ENCODE data around the gene PHAF1.

PHAF1 gene

DNA sequence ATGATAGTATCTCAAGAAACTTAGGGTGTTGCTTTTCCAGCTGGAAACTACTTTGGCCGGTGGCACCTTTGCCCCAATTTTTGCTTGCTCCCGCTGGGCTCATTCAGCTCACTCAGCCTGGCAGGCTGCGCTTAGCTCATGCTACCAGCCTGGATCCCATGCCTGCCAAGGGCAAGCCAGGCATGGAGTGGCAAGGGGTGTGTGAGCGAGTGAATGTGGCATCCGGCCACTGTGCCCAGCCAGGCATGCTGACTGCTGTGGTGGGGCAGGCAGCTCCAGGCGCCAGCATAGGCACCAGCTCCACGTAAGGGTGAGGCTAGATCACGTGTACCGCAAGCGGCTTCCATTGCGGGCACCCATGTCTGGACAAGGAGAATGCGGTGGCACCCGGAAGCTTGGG is 31.6 kb downstream of the PHAF1 start:
- Histone ChIP-seq H3K4me1 (ENCODE audit: insufficient read depth, low read length, severe bottlenecking) (no peaks in the 10 kb centered on the region), H3K27me3 (ENCODE audit: insufficient read depth, low read length) (no peaks in the 10 kb centered on the region), H3K4me2 (ENCODE audit: low read length) (no peak overlapping the region), H3F3A (ENCODE audit: insufficient read depth, low read length) (no peaks in the 10 kb centered on the region), H2AFZ (ENCODE audit: low read length) (no peak overlapping the region), H4K20me1 (ENCODE audit: insufficient read depth, low read length) (no peaks in the 10 kb centered on the region), H3K9ac (ENCODE audit: low read length) (no peak overlapping the region), H3K9me2 (ENCODE audit: low read depth, low read length) (no peaks in the 10 kb centered on the region), H3K27ac (ENCODE audit: low read depth, low read length, poor library complexity, severe bottlenecking) (no peak overlapping the region), H3K36me3 (ENCODE audit: insufficient read depth, low read length) (peaks cover 84% of the 10 kb centered on the region), H3K4me3 (ENCODE audit: low read depth, low read length, poor library complexity, severe bottlenecking) (no peak overlapping the region), H3K79me2 (ENCODE audit: insufficient read depth, low read length) (no peaks in the 10 kb centered on the region), H3K9me3 (ENCODE audit: low read length) (no peaks in the 10 kb centered on the region)
- no peak for TF ChIP-seq EZH2 (IDR thresholded peaks at IDR 0.05; ENCODE audit: borderline replicate concordance, low read length)
- TF ChIP-seq, protein P1, sequence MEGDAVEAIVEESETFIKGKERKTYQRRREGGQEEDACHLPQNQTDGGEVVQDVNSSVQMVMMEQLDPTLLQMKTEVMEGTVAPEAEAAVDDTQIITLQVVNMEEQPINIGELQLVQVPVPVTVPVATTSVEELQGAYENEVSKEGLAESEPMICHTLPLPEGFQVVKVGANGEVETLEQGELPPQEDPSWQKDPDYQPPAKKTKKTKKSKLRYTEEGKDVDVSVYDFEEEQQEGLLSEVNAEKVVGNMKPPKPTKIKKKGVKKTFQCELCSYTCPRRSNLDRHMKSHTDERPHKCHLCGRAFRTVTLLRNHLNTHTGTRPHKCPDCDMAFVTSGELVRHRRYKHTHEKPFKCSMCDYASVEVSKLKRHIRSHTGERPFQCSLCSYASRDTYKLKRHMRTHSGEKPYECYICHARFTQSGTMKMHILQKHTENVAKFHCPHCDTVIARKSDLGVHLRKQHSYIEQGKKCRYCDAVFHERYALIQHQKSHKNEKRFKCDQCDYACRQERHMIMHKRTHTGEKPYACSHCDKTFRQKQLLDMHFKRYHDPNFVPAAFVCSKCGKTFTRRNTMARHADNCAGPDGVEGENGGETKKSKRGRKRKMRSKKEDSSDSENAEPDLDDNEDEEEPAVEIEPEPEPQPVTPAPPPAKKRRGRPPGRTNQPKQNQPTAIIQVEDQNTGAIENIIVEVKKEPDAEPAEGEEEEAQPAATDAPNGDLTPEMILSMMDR (IDR thresholded peaks at IDR 0.05; ENCODE audit: low read length): no peak

DNA sequence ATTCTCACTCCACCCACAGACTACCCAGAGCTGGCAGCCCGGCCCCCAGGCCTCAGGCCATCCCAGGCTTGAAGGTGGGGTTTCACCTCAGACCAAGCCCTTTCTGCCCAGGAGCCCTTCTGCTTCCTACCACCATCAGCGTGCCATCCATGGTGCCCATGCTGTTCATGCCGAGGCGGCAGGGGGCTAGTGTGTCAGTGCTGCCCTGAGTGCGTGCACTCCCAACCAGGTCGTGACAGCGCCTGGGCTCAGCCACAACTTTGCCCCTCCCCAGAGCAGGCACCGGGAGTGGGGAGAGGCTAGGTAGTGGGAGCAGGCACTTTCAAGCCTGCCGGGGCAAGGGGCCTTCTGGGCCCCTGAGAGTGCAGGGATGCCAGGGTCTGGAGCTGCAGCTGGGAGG is 32.6 kb downstream of the PHAF1 start:
- no peak overlapping the region for H3K4me3 ChIP-seq (ENCODE audit: low read depth, low read length, poor library complexity, severe bottlenecking)
- H3K9ac ChIP-seq (ENCODE audit: low read length): no peak overlapping the region
- H3K9me3 ChIP-seq (ENCODE audit: low read length): no peaks in the 10 kb centered on the region
- no peak overlapping the region for H2AFZ ChIP-seq (ENCODE audit: low read length)
- no peaks in the 10 kb centered on the region for H3F3A ChIP-seq (ENCODE audit: insufficient read depth, low read length)
- no peaks in the 10 kb centered on the region for H3K4me1 ChIP-seq (ENCODE audit: insufficient read depth, low read length, severe bottlenecking)
- no peaks in the 10 kb centered on the region for H3K9me2 ChIP-seq (ENCODE audit: low read depth, low read length)
- TF ChIP-seq EZH2 (IDR thresholded peaks at IDR 0.05; ENCODE audit: borderline replicate concordance, low read length): no peak
- TF ChIP-seq, protein P1 (IDR thresholded peaks at IDR 0.05; ENCODE audit: low read length): no peak
- no peaks in the 10 kb centered on the region for H3K79me2 ChIP-seq (ENCODE audit: insufficient read depth, low read length)
- H3K27me3 ChIP-seq (ENCODE audit: insufficient read depth, low read length): no peaks in the 10 kb centered on the region
- no peaks in the 10 kb centered on the region for H4K20me1 ChIP-seq (ENCODE audit: insufficient read depth, low read length)
- H3K27ac ChIP-seq (ENCODE audit: low read depth, low read length, poor library complexity, severe bottlenecking): no peak overlapping the region
- no peak overlapping the region for H3K4me2 ChIP-seq (ENCODE audit: low read length)
- peaks cover 82% of the 10 kb centered on the region for H3K36me3 ChIP-seq (ENCODE audit: insufficient read depth, low read length)

DNA sequence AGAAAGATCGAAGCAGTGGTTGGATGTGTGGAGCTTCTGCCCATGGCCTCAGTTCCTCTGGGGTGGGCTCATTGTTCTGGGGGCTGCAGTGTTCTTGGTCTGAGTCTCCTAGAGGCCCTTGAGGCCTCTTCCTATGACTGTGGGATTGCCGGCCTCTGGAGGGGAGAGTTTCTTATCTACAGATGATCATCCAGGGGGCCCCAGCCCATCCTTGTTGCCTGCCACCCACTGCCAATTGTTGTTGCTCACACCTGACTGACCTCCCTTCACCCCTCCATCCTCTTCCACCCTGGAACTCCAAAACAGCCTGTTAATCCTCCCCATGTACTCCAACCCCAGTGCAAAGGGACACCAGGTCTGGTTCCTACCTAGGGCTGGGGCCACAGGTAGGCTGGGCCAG is 35.2 kb downstream of the PHAF1 start:
- H3K9ac ChIP-seq (ENCODE audit: low read length): no peak overlapping the region
- H4K20me1 ChIP-seq (ENCODE audit: insufficient read depth, low read length): no peaks in the 10 kb centered on the region
- no peak overlapping the region for H3K27ac ChIP-seq (ENCODE audit: low read depth, low read length, poor library complexity, severe bottlenecking)
- H2AFZ ChIP-seq (ENCODE audit: low read length): no peak overlapping the region
- no peaks in the 10 kb centered on the region for H3K9me3 ChIP-seq (ENCODE audit: low read length)
- no peaks in the 10 kb centered on the region for H3F3A ChIP-seq (ENCODE audit: insufficient read depth, low read length)
- no peaks in the 10 kb centered on the region for H3K27me3 ChIP-seq (ENCODE audit: insufficient read depth, low read length)
- no peak overlapping the region for H3K4me3 ChIP-seq (ENCODE audit: low read depth, low read length, poor library complexity, severe bottlenecking)
- H3K4me1 ChIP-seq (ENCODE audit: insufficient read depth, low read length, severe bottlenecking): no peaks in the 10 kb centered on the region
- H3K4me2 ChIP-seq (ENCODE audit: low read length): no peak overlapping the region
- TF ChIP-seq, protein P1 (IDR thresholded peaks at IDR 0.05; ENCODE audit: low read length): no peak
- no peak for TF ChIP-seq EZH2 (IDR thresholded peaks at IDR 0.05; ENCODE audit: borderline replicate concordance, low read length)
- no peaks in the 10 kb centered on the region for H3K79me2 ChIP-seq (ENCODE audit: insufficient read depth, low read length)
- no peaks in the 10 kb centered on the region for H3K9me2 ChIP-seq (ENCODE audit: low read depth, low read length)
- H3K36me3 ChIP-seq (ENCODE audit: insufficient read depth, low read length): peaks cover 82% of the 10 kb centered on the region
